ENCODE results near the gene TMEM39A.

Gene TMEM39A

DNA sequence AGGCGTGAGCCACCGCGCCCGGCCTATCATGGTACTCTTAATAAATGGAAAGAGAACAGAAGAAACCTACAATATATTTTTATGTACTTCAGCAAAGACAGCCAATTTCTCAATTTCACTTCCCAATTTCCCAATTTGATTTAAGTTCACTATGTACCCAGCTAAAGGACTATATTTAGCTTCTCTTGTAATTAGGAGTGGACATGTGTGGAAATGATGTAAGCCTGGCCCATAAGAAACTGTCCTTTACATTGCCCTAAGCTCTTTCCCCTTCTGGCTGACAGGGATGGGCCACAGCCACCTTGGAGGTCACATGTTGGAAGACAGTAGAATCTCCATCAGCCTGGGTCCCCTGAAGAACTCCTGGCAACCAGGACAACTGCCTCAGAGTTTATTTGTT, 6.2 kb downstream of the TMEM39A start:
- Histone ChIP-seq H3K23ac (ENCODE audit: low read depth, low read length, poor library complexity) (no peak overlapping the region), H3K79me1 (ENCODE audit: low read depth, low read length) (peaks cover 4% of the 10 kb centered on the region)
- no CpG with 5 or more reads among the region's 4 CpGs for WGBS, 2 donors (ENCODE audit: extremely low coverage in 2 of 2, insufficient read length in 2 of 2, insufficient replicate concordance in 1 of 2)

DNA sequence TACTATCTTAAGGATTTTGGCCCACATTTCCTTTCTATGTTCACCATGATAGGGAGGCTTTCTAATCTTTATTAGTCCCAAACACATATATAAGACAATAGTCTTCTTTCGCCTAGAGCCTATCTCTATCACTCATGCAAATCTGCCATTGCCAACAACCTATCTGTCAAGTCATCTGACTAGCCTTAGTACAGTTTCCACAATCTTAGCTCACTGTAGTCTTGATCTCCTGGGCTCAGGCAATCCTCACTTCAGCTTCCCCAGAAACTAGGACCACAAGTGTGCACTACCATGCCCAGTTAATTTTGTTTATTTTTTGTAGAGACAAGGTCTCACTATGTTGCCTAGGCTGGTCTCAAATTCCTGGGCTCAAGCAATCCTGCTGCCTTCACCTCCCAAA, 6.9 kb downstream of the TMEM39A start:
- H3K4me1 ChIP-seq (ENCODE audit: control insufficient read depth in 2 of 2, insufficient read depth in 1 of 2, low read depth in 1 of 2, low read length in 2 of 2) = no peaks in the 10 kb centered on the region
- no peak overlapping the region for H4K8ac ChIP-seq (ENCODE audit: low read depth, low read length)
- H3K4me2 ChIP-seq (ENCODE audit: insufficient read depth, low read length, poor library complexity, severe bottlenecking) = no peak overlapping the region

More for the DNA sequence above, 6.2 kb downstream of the TMEM39A start:
- H2BK120ac ChIP-seq (ENCODE audit: low read depth, low read length) = no peak overlapping the region
- no peak overlapping the region for H3K4me2 ChIP-seq (ENCODE audit: insufficient read depth, low read length, poor library complexity, severe bottlenecking)
- no peak overlapping the region for H2BK12ac ChIP-seq (ENCODE audit: low read length)
- no peak overlapping the region for H2BK15ac ChIP-seq (ENCODE audit: low read length)
- no peak overlapping the region for H3K14ac ChIP-seq (ENCODE audit: low read length)
- H3K27me3 ChIP-seq (ENCODE audit: control insufficient read depth in 3 of 3, insufficient read depth in 3 of 3, low read depth in 1 of 3, low read length in 3 of 3) = no peaks in the 10 kb centered on the region
- H4K8ac ChIP-seq (ENCODE audit: low read depth, low read length) = no peak overlapping the region
- H2AFZ ChIP-seq (ENCODE audit: low read length) = no peak overlapping the region
- H3K36me3 ChIP-seq (replicated peaks in 1 of 2; ENCODE audit: control insufficient read depth in 2 of 2, insufficient read depth in 2 of 2, low read length in 2 of 2) = peaks cover 25 to 100% of the 10 kb centered on the region in 2 donors
- peaks cover 1 to 5% of the 10 kb centered on the region in 2 donors for H3K4me1 ChIP-seq (ENCODE audit: control insufficient read depth in 2 of 2, insufficient read depth in 1 of 2, low read depth in 1 of 2, low read length in 2 of 2)
- DNase-seq (ENCODE audit: low spot score) = no peak
- H3K4me3 ChIP-seq (ENCODE audit: low read length in 2 of 2) = no peak overlapping the region
- H3K18ac ChIP-seq (ENCODE audit: low read length) = no peak overlapping the region
- no peaks in the 10 kb centered on the region for H3K9me3 ChIP-seq (replicated peaks in 1 of 2; ENCODE audit: control insufficient read depth in 2 of 2, insufficient read depth in 1 of 2, low read depth in 1 of 2, low read length in 2 of 2)
- no peak overlapping the region for H3K9ac ChIP-seq (ENCODE audit: low read depth, low read length, poor library complexity)
- H3K4ac ChIP-seq (ENCODE audit: low read length) = no peak overlapping the region
- no peak overlapping the region for H2AK5ac ChIP-seq (ENCODE audit: low read depth, low read length)
- H2BK5ac ChIP-seq (ENCODE audit: low read length) = no peak overlapping the region
- no peak overlapping the region for H4K91ac ChIP-seq (ENCODE audit: low read depth, low read length, poor library complexity)
- H3K27ac ChIP-seq (replicated peaks; ENCODE audit: low read length) = no peak overlapping the region

GRCh38 chr3:119453822-119454221, 9.6 kb downstream of the TMEM39A start:
- Histone ChIP-seq H3K23ac (ENCODE audit: low read depth, low read length, poor library complexity) (no peak overlapping the region), H3K27ac (replicated peaks; ENCODE audit: low read length) (no peak overlapping the region)

More for the DNA sequence above, 6.9 kb downstream of the TMEM39A start:
- Histone ChIP-seq H2BK120ac (ENCODE audit: low read depth, low read length) (no peak overlapping the region), H3K14ac (ENCODE audit: low read length) (no peak overlapping the region), H3K27me3 (ENCODE audit: control insufficient read depth in 3 of 3, insufficient read depth in 3 of 3, low read depth in 1 of 3, low read length in 3 of 3) (no peaks in the 10 kb centered on the region), H2BK5ac (ENCODE audit: low read length) (no peak overlapping the region), H2BK15ac (ENCODE audit: low read length) (no peak overlapping the region), H2AFZ (ENCODE audit: low read length) (no peak overlapping the region), H3K9ac (ENCODE audit: low read depth, low read length, poor library complexity) (no peak overlapping the region), H3K23ac (ENCODE audit: low read depth, low read length, poor library complexity) (no peak overlapping the region), H3K36me3 (replicated peaks in 1 of 2; ENCODE audit: control insufficient read depth in 2 of 2, insufficient read depth in 2 of 2, low read length in 2 of 2) (peaks cover 23 to 99% of the 10 kb centered on the region in 2 donors), H3K4me3 (ENCODE audit: low read length in 2 of 2) (no peak overlapping the region), H3K79me1 (ENCODE audit: low read depth, low read length) (peaks cover 2% of the 10 kb centered on the region), H4K91ac (ENCODE audit: low read depth, low read length, poor library complexity) (no peak overlapping the region), H2AK5ac (ENCODE audit: low read depth, low read length) (no peak overlapping the region), H3K27ac (replicated peaks; ENCODE audit: low read length) (no peak overlapping the region), H2BK12ac (ENCODE audit: low read length) (no peak overlapping the region), H3K4ac (ENCODE audit: low read length) (no peak overlapping the region), H3K9me3 (replicated peaks in 1 of 2; ENCODE audit: control insufficient read depth in 2 of 2, insufficient read depth in 1 of 2, low read depth in 1 of 2, low read length in 2 of 2) (no peaks in the 10 kb centered on the region), H3K18ac (ENCODE audit: low read length) (no peak overlapping the region)
- no CpG with 5 or more reads among the region's 1 CpG for WGBS, 2 donors (ENCODE audit: extremely low coverage in 2 of 2, insufficient read length in 2 of 2, insufficient replicate concordance in 1 of 2)
- DNase-seq (ENCODE audit: low spot score) = no peak

DNA sequence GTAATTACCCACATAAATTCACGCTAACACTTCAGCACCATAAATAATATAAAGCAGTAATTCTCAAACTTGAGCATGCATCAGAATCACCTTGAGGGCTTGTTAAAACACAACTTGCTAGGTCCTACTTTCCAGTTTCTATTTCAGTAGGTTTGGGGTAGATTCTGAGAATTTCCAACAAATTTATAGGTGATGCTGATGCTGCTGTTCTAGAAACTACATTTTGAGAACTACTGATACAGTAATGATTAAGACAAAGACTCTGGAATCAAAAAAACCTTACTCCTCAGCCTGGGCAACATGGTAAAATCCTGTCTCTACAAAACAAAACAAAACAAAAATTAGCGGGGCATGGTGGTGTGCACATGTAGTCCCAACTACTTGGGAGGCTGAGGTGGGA, 18.8 kb downstream of the TMEM39A start:
- H3K36me3 ChIP-seq (replicated peaks in 1 of 2; ENCODE audit: control insufficient read depth in 2 of 2, insufficient read depth in 2 of 2, low read length in 2 of 2) = peaks cover 18 to 95% of the 10 kb centered on the region in 2 donors
- no peak overlapping the region for H3K18ac ChIP-seq (ENCODE audit: low read length)
- whole genome bisulfite sequencing, 2 donors (ENCODE audit: extremely low coverage in 2 of 2, insufficient read length in 2 of 2, insufficient replicate concordance in 1 of 2) = 100% methylated on average over 1 of the region's 2 CpGs; no CpG with 5 or more reads in 1 of the 2 donors
- H3K4ac ChIP-seq (ENCODE audit: low read length) = no peak overlapping the region
- no peak overlapping the region for H2AK5ac ChIP-seq (ENCODE audit: low read depth, low read length)
- H3K23ac ChIP-seq (ENCODE audit: low read depth, low read length, poor library complexity) = no peak overlapping the region
- no peak overlapping the region for H3K14ac ChIP-seq (ENCODE audit: low read length)
- H3K27me3 ChIP-seq (ENCODE audit: control insufficient read depth in 3 of 3, insufficient read depth in 3 of 3, low read depth in 1 of 3, low read length in 3 of 3) = no peaks in the 10 kb centered on the region
- no peak overlapping the region for H3K9ac ChIP-seq (ENCODE audit: low read depth, low read length, poor library complexity)
- no peak overlapping the region for H4K91ac ChIP-seq (ENCODE audit: low read depth, low read length, poor library complexity)
- H2BK5ac ChIP-seq (ENCODE audit: low read length) = no peak overlapping the region
- no peak for DNase-seq (ENCODE audit: low spot score)
- H3K79me1 ChIP-seq (ENCODE audit: low read depth, low read length) = no peaks in the 10 kb centered on the region
- H2BK120ac ChIP-seq (ENCODE audit: low read depth, low read length) = no peak overlapping the region
- H3K4me2 ChIP-seq (ENCODE audit: insufficient read depth, low read length, poor library complexity, severe bottlenecking) = no peak overlapping the region
- peaks cover 2 to 12% of the 10 kb centered on the region in 2 donors for H3K9me3 ChIP-seq (replicated peaks in 1 of 2; ENCODE audit: control insufficient read depth in 2 of 2, insufficient read depth in 1 of 2, low read depth in 1 of 2, low read length in 2 of 2)
- H3K4me1 ChIP-seq (ENCODE audit: control insufficient read depth in 2 of 2, insufficient read depth in 1 of 2, low read depth in 1 of 2, low read length in 2 of 2) = no peaks in the 10 kb centered on the region
- no peak overlapping the region for H2BK12ac ChIP-seq (ENCODE audit: low read length)
- H3K4me3 ChIP-seq (ENCODE audit: low read length in 2 of 2) = no peak overlapping the region
- no peak overlapping the region for H3K27ac ChIP-seq (replicated peaks; ENCODE audit: low read length)
- H2BK15ac ChIP-seq (ENCODE audit: low read length) = no peak overlapping the region
- H4K8ac ChIP-seq (ENCODE audit: low read depth, low read length) = no peak overlapping the region
- H2AFZ ChIP-seq (ENCODE audit: low read length) = no peak overlapping the region

More at GRCh38 chr3:119453822-119454221, 9.6 kb downstream of the TMEM39A start:
- Histone ChIP-seq H2BK12ac (ENCODE audit: low read length) (no peak overlapping the region), H3K14ac (ENCODE audit: low read length) (no peak overlapping the region), H2AK5ac (ENCODE audit: low read depth, low read length) (no peak overlapping the region), H3K79me1 (ENCODE audit: low read depth, low read length) (peaks cover 2% of the 10 kb centered on the region), H2BK5ac (ENCODE audit: low read length) (no peak overlapping the region), H4K91ac (ENCODE audit: low read depth, low read length, poor library complexity) (no peak overlapping the region), H3K4ac (ENCODE audit: low read length) (no peak overlapping the region), H3K4me2 (ENCODE audit: insufficient read depth, low read length, poor library complexity, severe bottlenecking) (no peak overlapping the region), H3K36me3 (replicated peaks in 1 of 2; ENCODE audit: control insufficient read depth in 2 of 2, insufficient read depth in 2 of 2, low read length in 2 of 2) (peaks cover 12 to 99% of the 10 kb centered on the region in 2 donors), H2BK120ac (ENCODE audit: low read depth, low read length) (no peak overlapping the region), H3K9ac (ENCODE audit: low read depth, low read length, poor library complexity) (no peak overlapping the region), H3K4me3 (ENCODE audit: low read length in 2 of 2) (no peak overlapping the region), H3K18ac (ENCODE audit: low read length) (no peak overlapping the region), H3K27me3 (ENCODE audit: control insufficient read depth in 3 of 3, insufficient read depth in 3 of 3, low read depth in 1 of 3, low read length in 3 of 3) (no peaks in the 10 kb centered on the region), H2BK15ac (ENCODE audit: low read length) (no peak overlapping the region), H4K8ac (ENCODE audit: low read depth, low read length) (no peak overlapping the region), H3K4me1 (ENCODE audit: control insufficient read depth in 2 of 2, insufficient read depth in 1 of 2, low read depth in 1 of 2, low read length in 2 of 2) (no peaks in the 10 kb centered on the region), H2AFZ (ENCODE audit: low read length) (no peak overlapping the region), H3K9me3 (replicated peaks in 1 of 2; ENCODE audit: control insufficient read depth in 2 of 2, insufficient read depth in 1 of 2, low read depth in 1 of 2, low read length in 2 of 2) (no peaks in the 10 kb centered on the region)
- DNase-seq (ENCODE audit: low spot score) = no peak
- WGBS, 2 donors (ENCODE audit: extremely low coverage in 2 of 2, insufficient read length in 2 of 2, insufficient replicate concordance in 1 of 2) = no CpG with 5 or more reads among the region's 1 CpG
